Kidney epithelial cell (primary cell): ENCODE measurements around the gene CUL7. TPM values are rescaled to one million over a fixed set of nuclear protein-coding genes. Genes with fewer than 3 reads are reported as not detected.
A peak's percentile ranks its signal among the peaks of the same experiment; 100 is the strongest.

Source experiments
- DNase-seq: peaks from one replicate; pipeline ENCODE4 v3.0.0-alpha.2; 2010; ENCODE audit warnings: low read depth
- H3K27me3 ChIP-seq: 2 replicates; pipeline ENCODE4 v1.6.0; 2011; ENCODE audit warnings: low read length; ENCODE audit not compliant: control insufficient read depth, insufficient read depth
- H3K36me3 ChIP-seq: 2 replicates; pipeline ENCODE4 v1.5.1; 2011; ENCODE audit warnings: low read length; ENCODE audit not compliant: control insufficient read depth, insufficient read depth
- H3K4me3 ChIP-seq: 2 replicates; pipeline ENCODE4 v1.5.1; 2011; ENCODE audit warnings: low read depth, mild to moderate bottlenecking, control low read depth, low read length
- total RNA-seq: library from RNA; depleted of rRNA; stranded (reverse); fragments of >200 nt; gene quantifications from 2 replicates; pipeline ENCODE4 v1.2.3, GENCODE V29; 2015
- TF ChIP-seq, protein P1 (sequence below): IDR thresholded peaks from 2 replicates; pipeline ENCODE4 v1.5.1; 2011; ENCODE audit warnings: mild to moderate bottlenecking, moderate library complexity, low read length, control low read depth, inconsistent platforms; ENCODE audit not compliant: insufficient read depth, poor library complexity, severe bottlenecking

The CUL7 gene
- total RNA-seq, 1 donor from 2014 or later = 28.1 TPM

DNA sequence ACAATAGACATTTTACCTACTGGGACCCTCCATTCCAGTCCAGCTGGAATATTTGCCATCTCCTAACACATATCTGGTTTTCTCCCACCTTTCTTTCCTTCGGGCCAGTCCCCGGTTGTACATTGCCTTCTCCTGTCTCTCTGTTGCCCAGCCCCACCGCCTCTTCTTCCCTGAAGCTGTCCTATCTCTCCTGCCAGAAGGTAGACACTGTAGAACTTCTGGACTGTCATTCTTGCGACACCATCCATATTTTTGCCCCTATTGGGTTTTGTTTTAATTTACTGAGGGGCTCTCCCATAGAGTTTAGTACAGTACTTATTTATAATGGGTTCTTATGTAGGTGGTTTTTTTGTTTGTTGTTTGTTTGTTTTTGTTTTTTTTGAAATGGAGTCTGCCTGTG, 27.4 kb upstream of the CUL7 start:
- no peak for DNase-seq
- no peaks in the 10 kb centered on the region for H3K36me3 ChIP-seq
- TF ChIP-seq, protein P1, sequence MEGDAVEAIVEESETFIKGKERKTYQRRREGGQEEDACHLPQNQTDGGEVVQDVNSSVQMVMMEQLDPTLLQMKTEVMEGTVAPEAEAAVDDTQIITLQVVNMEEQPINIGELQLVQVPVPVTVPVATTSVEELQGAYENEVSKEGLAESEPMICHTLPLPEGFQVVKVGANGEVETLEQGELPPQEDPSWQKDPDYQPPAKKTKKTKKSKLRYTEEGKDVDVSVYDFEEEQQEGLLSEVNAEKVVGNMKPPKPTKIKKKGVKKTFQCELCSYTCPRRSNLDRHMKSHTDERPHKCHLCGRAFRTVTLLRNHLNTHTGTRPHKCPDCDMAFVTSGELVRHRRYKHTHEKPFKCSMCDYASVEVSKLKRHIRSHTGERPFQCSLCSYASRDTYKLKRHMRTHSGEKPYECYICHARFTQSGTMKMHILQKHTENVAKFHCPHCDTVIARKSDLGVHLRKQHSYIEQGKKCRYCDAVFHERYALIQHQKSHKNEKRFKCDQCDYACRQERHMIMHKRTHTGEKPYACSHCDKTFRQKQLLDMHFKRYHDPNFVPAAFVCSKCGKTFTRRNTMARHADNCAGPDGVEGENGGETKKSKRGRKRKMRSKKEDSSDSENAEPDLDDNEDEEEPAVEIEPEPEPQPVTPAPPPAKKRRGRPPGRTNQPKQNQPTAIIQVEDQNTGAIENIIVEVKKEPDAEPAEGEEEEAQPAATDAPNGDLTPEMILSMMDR = no peak
- no peaks in the 10 kb centered on the region for H3K27me3 ChIP-seq
- H3K4me3 ChIP-seq = no peak overlapping the region

DNA sequence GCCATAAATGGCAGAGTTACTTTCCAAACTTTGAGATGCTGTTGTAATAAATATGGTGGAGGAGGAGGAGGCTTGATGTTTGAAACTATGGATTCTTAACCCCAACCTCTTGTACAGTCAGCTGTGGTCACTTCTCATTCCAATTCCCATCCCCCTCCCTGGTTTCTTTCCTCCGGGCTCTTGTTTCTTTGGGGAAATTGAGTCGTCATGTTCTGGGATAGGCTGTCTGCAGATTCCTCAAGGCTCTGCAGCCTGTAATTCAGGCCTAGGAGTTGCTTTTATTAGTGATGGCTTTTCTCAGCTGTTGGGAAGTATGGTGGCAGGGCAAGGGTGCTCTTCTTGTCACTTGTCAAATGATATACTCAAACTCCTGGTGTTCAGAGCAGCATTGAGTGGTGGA, 25.0 kb upstream of the CUL7 start:
- no peaks in the 10 kb centered on the region for H3K36me3 ChIP-seq
- H3K4me3 ChIP-seq = no peak overlapping the region
- TF ChIP-seq, protein P1 = no peak
- no peaks in the 10 kb centered on the region for H3K27me3 ChIP-seq
- DNase-seq = no peak

DNA sequence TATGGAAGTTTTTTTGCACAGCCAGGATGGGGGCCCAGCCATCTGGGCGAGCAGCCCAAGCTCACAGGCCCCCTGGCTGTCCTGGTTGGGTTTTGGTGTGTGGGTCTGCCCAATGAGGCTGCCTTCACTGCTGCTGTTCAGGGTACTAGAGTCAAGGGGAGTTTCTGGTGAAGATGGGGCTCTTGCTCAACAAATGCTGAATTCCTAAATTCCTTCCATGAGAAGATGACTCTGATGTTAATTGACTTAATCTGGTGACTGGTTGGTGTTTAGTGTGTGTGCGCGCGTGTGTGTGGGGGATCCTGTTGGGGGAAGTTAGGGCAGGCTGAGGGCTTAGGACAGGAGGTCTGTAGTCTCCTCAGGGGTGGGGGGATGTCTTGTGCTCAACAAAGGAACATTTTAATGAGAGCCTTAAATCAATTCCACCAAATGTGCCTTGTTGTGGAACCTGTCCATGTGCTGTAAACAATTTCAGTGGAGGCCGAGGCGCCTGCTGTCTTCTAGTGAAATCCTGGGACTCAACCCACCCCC, 24.4 kb upstream of the CUL7 start:
- TF ChIP-seq, protein P1 = no peak
- H3K27me3 ChIP-seq = no peaks in the 10 kb centered on the region
- peak overlapping the region; percentile 94 for H3K4me3 ChIP-seq
- DNase-seq = no peak
- no peaks in the 10 kb centered on the region for H3K36me3 ChIP-seq

DNA sequence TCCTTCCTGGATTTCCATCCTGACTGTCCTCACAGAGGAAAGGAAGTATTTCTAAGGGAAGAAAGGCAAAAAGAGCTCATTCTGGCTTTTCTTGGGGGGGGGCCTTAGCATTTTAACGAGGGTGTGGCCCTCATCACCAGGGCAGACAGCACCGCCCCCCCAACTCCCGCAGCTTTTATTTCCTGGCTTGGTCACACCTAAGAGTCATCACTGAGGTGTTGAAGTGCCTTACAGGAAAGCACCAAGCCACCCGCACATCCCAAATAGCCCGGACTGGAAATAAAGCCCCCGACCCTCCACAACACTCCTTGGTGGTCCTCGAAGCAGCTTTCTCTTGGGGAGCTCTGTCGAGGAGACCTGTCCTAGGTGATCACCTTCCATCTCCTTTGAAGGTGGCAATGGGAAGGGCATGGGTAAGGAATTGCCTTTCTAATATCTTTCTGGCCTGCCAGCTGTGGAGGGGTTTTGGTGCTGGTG, 23.7 kb upstream of the CUL7 start:
- Histone ChIP-seq H3K27me3 (no peaks in the 10 kb centered on the region), H3K4me3 (peak overlapping the region; percentile 94), H3K36me3 (no peaks in the 10 kb centered on the region)
- no peak for DNase-seq
- TF ChIP-seq, protein P1 = no peak

DNA sequence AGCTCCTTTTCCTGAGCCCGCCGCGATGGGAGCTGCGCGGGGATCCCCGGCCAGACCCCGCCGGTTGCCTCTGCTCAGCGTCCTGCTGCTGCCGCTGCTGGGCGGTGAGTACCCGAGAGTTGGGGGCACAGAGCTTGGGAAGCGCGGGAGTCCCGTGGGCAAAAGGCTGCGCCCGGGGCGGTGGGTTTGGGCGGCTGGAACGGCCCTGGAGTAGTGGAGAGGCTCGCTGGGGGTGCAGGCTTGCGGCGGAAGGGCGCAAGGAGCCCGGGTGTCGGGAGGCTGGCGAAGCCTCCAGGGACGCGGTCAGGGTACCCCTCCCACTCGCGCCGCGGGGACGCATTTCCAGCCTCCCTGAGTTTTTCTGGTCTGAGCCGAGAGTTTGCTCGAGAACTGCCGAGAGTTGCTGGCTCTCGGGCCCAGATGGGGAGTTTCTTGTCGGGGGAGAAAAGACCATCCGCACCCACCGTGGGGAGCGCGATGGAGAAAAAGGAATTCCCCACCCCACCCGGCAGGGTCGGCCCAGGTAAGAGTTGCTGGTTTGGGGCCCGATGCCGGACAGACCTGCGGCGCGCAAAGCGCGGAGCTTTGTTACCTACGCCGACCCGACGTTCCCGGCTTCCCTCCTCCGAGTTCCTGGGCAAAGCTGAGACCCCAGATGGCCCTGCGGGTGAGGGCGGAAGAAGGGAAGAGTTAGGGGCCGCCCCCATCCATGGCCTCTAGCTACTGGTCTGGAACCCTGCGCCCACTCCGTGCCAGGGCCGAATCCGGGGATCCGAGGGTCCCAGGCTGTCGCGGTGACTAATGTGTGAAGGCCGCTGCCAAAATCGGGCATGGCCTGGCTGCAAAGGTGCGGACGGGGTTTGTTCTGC, 23.0 kb upstream of the CUL7 start:
- H3K4me3 ChIP-seq = peak overlapping the region; percentile 94
- H3K27me3 ChIP-seq = no peaks in the 10 kb centered on the region
- TF ChIP-seq, protein P1 = no peak
- DNase-seq = no peak
- H3K36me3 ChIP-seq = no peaks in the 10 kb centered on the region
